K562 (cell line): ENCODE results near the gene HK1. TPM values are rescaled to one million over a fixed set of nuclear protein-coding genes. Genes with fewer than 3 reads are reported as not detected.

ENCODE experiments used
- CC2D1A ChIP-seq: fragments of 450-650 bp; IDR thresholded peaks from 2 replicates; pipeline ENCODE4 v1.6.1; 2017; ENCODE audit warnings: mild to moderate bottlenecking
- DACH1 ChIP-seq: fragments of 450-650 bp; IDR thresholded peaks from 2 replicates; pipeline ENCODE4 v1.6.1; 2018; ENCODE audit not compliant: partially characterized antibody
- ELF1 ChIP-seq: fragments of 200-800 bp; sonication (Bioruptor generic); IDR thresholded peaks from 2 replicates; pipeline ENCODE4 v1.6.1; 2016; ENCODE audit warnings: missing genetic modification characterization, missing compliant biosample characterization
- ELK1 ChIP-seq: sonication (generic); formaldehyde crosslinking; IDR thresholded peaks from 2 replicates; pipeline ENCODE4 v1.8.1; 2022; ENCODE audit warnings: missing genetic modification reagents
- FOSL1 ChIP-seq: fragments of 200-800 bp; sonication (Bioruptor generic); conservative IDR thresholded peaks from 2 replicates; pipeline ENCODE4 v1.6.1; 2016; ENCODE audit warnings: missing genetic modification characterization, missing compliant biosample characterization
- HIVEP1 ChIP-seq: fragments of 250-450 bp; sonication (Bioruptor Pico); IDR thresholded peaks from 2 replicates; pipeline ENCODE4 v1.4.0; 2020; ENCODE audit warnings: mild to moderate bottlenecking
- HLTF ChIP-seq: fragments of 450-650 bp; IDR thresholded peaks from 2 replicates; pipeline ENCODE4 v1.6.1; 2016
- HMBOX1 ChIP-seq: sonication (generic); IDR thresholded peaks from 2 replicates; pipeline ENCODE4 v1.6.1; 2016
- HMGN3 ChIP-seq: IDR thresholded peaks from 2 replicates; pipeline ENCODE4 v1.6.1; 2011; ENCODE audit warnings: borderline replicate concordance, low read depth, mild to moderate bottlenecking, mixed read lengths, low read length; ENCODE audit not compliant: insufficient read length; ENCODE audit errors: extremely low read depth
- NRF1 ChIP-seq, 2 experiments: fragments of 450-650 bp; IDR thresholded peaks in 1 of 2; conservative IDR thresholded peaks in 1 of 2; 2 replicates each; pipeline ENCODE4 v1.6.1; 2014; ENCODE audit warnings: mild to moderate bottlenecking in 2 of 2
- RBBP5 ChIP-seq: fragments of 200-600 bp; sonication (generic); IDR thresholded peaks from 2 replicates; pipeline ENCODE4 v1.6.1; 2012; ENCODE audit warnings: borderline replicate concordance, mild to moderate bottlenecking, low read length, control low read depth, inconsistent platforms; ENCODE audit not compliant: insufficient read depth, poor library complexity, severe bottlenecking
- ZNF449 ChIP-seq: fragments of 250-450 bp; sonication (Bioruptor Pico); IDR thresholded peaks from 2 replicates; pipeline ENCODE4 v1.8.0; 2022; ENCODE audit warnings: moderate library complexity, mild to moderate bottlenecking, inconsistent platforms
- ZNF518B ChIP-seq: fragments of 250-450 bp; sonication (Bioruptor Pico); IDR thresholded peaks from 2 replicates; pipeline ENCODE4 v1.5.0; 2021; ENCODE audit warnings: mild to moderate bottlenecking, moderate library complexity
- ZNF592 ChIP-seq: fragments of 450-650 bp; IDR thresholded peaks from 2 replicates; pipeline ENCODE4 v1.6.1; 2017; ENCODE audit warnings: antibody characterized with exemption, mild to moderate bottlenecking
- ZNF764 ChIP-seq: fragments of 250-450 bp; sonication (Bioruptor Pico); IDR thresholded peaks from 2 replicates; pipeline ENCODE4 v1.4.0; 2020; ENCODE audit warnings: low read depth, mild to moderate bottlenecking, moderate library complexity
- polyA plus RNA-seq, 8 experiments: library from polyadenylated mRNA; depleted of rRNA in 4 of 8; stranded (reverse) in 5 of 8; unstranded in 3 of 8; fragments of >200 nt; fragmentation: Nextera tagmentation in 2 of 8; fragmentation: Illumina TruSeq in 1 of 8; extraction: Ambion mirVana in 2 of 8; extraction: Trizol in 1 of 8; gene quantifications; 2 replicates each; pipeline versions ENCODE4 v1.2.1 to v1.2.3, GENCODE V29; 2011 to 2014; ENCODE audit warnings: inconsistent platforms in 1 of 8, missing spikeins in 1 of 8
- total RNA-seq, 7 experiments: library from RNA; depleted of rRNA in 6 of 7; stranded (reverse); fragments of >200 nt in 6 of 7; fragmentation: Illumina TruSeq in 2 of 7; extraction: Trizol in 2 of 7; gene quantifications; 2 replicates each; pipeline versions ENCODE4 v1.2.1 to v1.2.3, GENCODE V29; 2011 to 2021; ENCODE audit warnings: low replicate concordance in 1 of 7

The HK1 gene
- total and polyA plus RNA-seq, 9 of the 15 experiments (the other 6 are each of a cell fraction or from before 2014, with no cell fraction given) = 29.2 to 444 (median 193) TPM

GRCh38 chr10:69327463-69328379 lies 49.4 kb downstream of the HK1 start (continued):
- TF ChIP-seq HMGN3 = no peak
- no peak for TF ChIP-seq ZNF449
- no peak for TF ChIP-seq HLTF
- no peak for TF ChIP-seq HIVEP1 (CRISPR knock-in tag)
- TF ChIP-seq ZNF592 = peak; percentile 17; the same call in 1 of the 2 replicates
- TF ChIP-seq ELF1 = no peak; the same call in 1 of the 2 replicates
- no peak for TF ChIP-seq ELK1 (CRISPR knock-in tag)
- no peak for TF ChIP-seq CC2D1A
- peak in 1 of 2 experiments; percentile 13; a peak in 3 of 4 replicates for TF ChIP-seq NRF1 (conservative IDR thresholded peaks at IDR 0.05 in 1 of 2, IDR thresholded peaks at IDR 0.05 in 1 of 2)
- no peak for TF ChIP-seq FOSL1 (tag)
- no peak for TF ChIP-seq ZNF518B (CRISPR knock-in tag)
- no peak for TF ChIP-seq HMBOX1
- TF ChIP-seq DACH1 = no peak
- no peak for TF ChIP-seq ZNF764 (CRISPR knock-in tag)
- TF ChIP-seq RBBP5 = peak; percentile 42
